Esophagus squamous epithelium (tissue), 5 donors: ENCODE data around the gene VGLL1. TPM values are rescaled to one million over a fixed set of nuclear protein-coding genes. Genes with fewer than 3 reads are reported as not detected.

Experiments used
- DNase-seq: peaks from one replicate; lab custom pipeline; 2025; lab: John Stamatoyannopoulos, UW
- H3K27ac ChIP-seq, 4 donors: fragments of 200-600 bp; sonication (generic); one replicate each; pipeline ENCODE4 v1.5.1; 2016 to 2019; ENCODE audit warnings: mild to moderate bottlenecking in 1 of 4
- H3K27me3 ChIP-seq, 4 donors: fragments of 200-600 bp; sonication (generic); 1 replicate in 3 of 4; 2 replicates in 1 of 4; pipeline versions ENCODE4 v1.5.1 to v1.6.0; 2017 to 2021; ENCODE audit warnings: antibody characterized with exemption in 1 of 4
- H3K36me3 ChIP-seq, 3 donors: fragments of 200-600 bp; sonication (generic); one replicate each; pipeline ENCODE4 v1.5.1; 2016 to 2019
- H3K4me1 ChIP-seq, 3 donors: fragments of 200-600 bp; sonication (generic); one replicate each; pipeline ENCODE4 v1.5.1; 2017 to 2019
- H3K4me3 ChIP-seq, 4 donors: fragments of 200-600 bp; sonication (generic); 1 replicate in 3 of 4; 2 replicates in 1 of 4; pipeline ENCODE4 v1.5.1; 2016 to 2019; ENCODE audit warnings: mild to moderate bottlenecking in 2 of 4, moderate library complexity in 1 of 4
- H3K9me3 ChIP-seq, 3 donors: fragments of 200-600 bp; sonication (generic); one replicate each; pipeline ENCODE4 v1.5.1; 2016 to 2019
- POLR2A ChIP-seq, 4 donors: fragments of 450-650 bp; IDR thresholded peaks; one replicate each; pipeline ENCODE4 v1.6.1; 2017; ENCODE audit warnings: antibody characterized with exemption in 4 of 4, mild to moderate bottlenecking in 4 of 4, moderate library complexity in 3 of 4
- WGBS, 2 donors: methylation state at CpG; one replicate each; pipeline ENCODE4 v1.1.5; 2018; 5-methylcytosine and 5-hydroxymethylcytosine counted together
- intact Hi-C: fragments of 100-400 bp; cut with DNase I; formaldehyde crosslinking; loops from one replicate; pipeline ENCODE4 v1.15.0; 2022
- total RNA-seq, 4 donors: library from RNA; depleted of rRNA; stranded (reverse); fragments of >200 nt; gene quantifications; one replicate each; pipeline ENCODE4 v1.1.0, GENCODE V29; 2016
- TF ChIP-seq, protein P1 (sequence below), 6 experiments: fragments of 450-650 bp in 4 of 6; fragments of 200-600 bp in 2 of 6; sonication (generic) in 2 of 6; IDR thresholded peaks; one replicate each; pipeline ENCODE4 v1.5.1; 2016 to 2019; ENCODE audit warnings: antibody characterized with exemption in 6 of 6, mild to moderate bottlenecking in 4 of 6, moderate library complexity in 4 of 6
- donor health status: DM: yes; HTN: yes; CAD: no.

VGLL1 gene
- total RNA-seq, 4 donors from 2014 or later, result 0.48 to 1.2 (median 0.76) TPM; not detected in 1

DNA sequence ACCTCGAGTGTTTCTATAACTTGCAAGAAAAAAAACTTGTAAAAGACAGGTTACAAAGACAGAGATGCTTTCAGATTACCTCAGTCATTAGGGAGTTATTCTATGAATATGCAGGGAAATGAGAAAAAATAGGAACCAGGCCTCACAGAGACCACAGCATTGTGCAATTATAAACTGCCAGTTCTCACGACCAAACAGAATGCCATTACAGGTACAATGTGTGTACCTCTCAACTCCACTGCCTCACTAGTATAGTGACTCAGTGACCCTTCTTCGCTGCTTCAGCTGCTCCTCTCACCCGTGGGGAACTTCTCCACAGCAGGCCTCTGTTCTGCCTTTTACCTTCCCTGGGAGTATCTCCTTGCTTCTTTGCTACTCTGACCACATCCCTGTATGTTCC is 37.0 kb upstream of the VGLL1 start:
- H3K36me3 ChIP-seq, result no peaks in the 10 kb centered on the region
- H3K4me1 ChIP-seq, result peaks cover 0 to 13% (median 3%) of the 10 kb centered on the region in 3 donors
- 57% methylated on average over 4 of the region's 4 CpGs for WGBS, 2 donors
- peaks cover 0 to 17% (median 5%) of the 10 kb centered on the region in 4 donors for H3K27me3 ChIP-seq
- no peak for DNase-seq
- no peaks in the 10 kb centered on the region for H3K9me3 ChIP-seq
- H3K27ac ChIP-seq, result no peak overlapping the region
- intact Hi-C loops, result no loop called here
- TF ChIP-seq POLR2A (IDR thresholded peaks at IDR 0.05), result no peak
- TF ChIP-seq, protein P1, sequence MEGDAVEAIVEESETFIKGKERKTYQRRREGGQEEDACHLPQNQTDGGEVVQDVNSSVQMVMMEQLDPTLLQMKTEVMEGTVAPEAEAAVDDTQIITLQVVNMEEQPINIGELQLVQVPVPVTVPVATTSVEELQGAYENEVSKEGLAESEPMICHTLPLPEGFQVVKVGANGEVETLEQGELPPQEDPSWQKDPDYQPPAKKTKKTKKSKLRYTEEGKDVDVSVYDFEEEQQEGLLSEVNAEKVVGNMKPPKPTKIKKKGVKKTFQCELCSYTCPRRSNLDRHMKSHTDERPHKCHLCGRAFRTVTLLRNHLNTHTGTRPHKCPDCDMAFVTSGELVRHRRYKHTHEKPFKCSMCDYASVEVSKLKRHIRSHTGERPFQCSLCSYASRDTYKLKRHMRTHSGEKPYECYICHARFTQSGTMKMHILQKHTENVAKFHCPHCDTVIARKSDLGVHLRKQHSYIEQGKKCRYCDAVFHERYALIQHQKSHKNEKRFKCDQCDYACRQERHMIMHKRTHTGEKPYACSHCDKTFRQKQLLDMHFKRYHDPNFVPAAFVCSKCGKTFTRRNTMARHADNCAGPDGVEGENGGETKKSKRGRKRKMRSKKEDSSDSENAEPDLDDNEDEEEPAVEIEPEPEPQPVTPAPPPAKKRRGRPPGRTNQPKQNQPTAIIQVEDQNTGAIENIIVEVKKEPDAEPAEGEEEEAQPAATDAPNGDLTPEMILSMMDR (IDR thresholded peaks at IDR 0.05), result no peak
- no peak overlapping the region for H3K4me3 ChIP-seq

DNA sequence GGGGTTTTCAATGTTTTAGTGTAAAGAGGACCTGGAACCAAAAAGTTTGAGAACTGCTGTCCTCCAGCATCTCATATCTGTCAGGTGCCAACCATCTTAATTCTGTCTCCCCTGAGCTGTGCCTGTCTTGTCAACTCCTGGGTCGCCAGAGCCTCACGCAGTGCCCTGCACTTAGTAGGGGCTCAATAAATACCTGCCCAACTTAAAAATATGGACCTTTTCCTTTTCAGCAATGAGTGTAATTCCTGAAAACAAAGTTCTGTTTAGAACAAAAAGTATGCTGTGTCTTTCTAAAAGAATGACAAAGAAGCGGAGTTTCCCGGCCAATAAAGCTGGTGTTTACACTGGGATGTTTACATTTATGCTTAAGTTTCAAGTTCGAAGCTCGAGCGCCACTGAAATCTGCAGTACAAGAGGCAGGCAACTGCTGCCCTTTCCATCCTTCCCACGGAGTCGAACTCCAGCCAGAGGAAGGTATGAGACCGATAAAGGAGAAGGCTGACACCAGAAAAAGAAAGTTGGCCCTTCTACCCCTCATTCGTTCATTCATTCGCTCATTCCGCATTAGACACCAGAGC is 35.7 kb upstream of the VGLL1 start:
- peak overlapping the region; percentile 55 to 72 (median 62) for H3K4me3 ChIP-seq
- H3K36me3 ChIP-seq, result peaks cover 0 to 7% (median 0%) of the 10 kb centered on the region in 3 donors
- no peak for TF ChIP-seq POLR2A (IDR thresholded peaks at IDR 0.05)
- TF ChIP-seq, protein P1 (IDR thresholded peaks at IDR 0.05), result no peak
- peaks cover 0 to 7% (median 1%) of the 10 kb centered on the region in 4 donors for H3K27me3 ChIP-seq
- WGBS, 2 donors, result 0 to 63% methylated on average over 9 to 10 of the region's 13 CpGs
- H3K27ac ChIP-seq, result peak overlapping the region; percentile 91 to 98 (median 96)
- intact Hi-C loops, result no loop called here
- H3K4me1 ChIP-seq, result peaks cover 0 to 13% (median 3%) of the 10 kb centered on the region in 3 donors
- no peaks in the 10 kb centered on the region for H3K9me3 ChIP-seq
- no peak for DNase-seq

DNA sequence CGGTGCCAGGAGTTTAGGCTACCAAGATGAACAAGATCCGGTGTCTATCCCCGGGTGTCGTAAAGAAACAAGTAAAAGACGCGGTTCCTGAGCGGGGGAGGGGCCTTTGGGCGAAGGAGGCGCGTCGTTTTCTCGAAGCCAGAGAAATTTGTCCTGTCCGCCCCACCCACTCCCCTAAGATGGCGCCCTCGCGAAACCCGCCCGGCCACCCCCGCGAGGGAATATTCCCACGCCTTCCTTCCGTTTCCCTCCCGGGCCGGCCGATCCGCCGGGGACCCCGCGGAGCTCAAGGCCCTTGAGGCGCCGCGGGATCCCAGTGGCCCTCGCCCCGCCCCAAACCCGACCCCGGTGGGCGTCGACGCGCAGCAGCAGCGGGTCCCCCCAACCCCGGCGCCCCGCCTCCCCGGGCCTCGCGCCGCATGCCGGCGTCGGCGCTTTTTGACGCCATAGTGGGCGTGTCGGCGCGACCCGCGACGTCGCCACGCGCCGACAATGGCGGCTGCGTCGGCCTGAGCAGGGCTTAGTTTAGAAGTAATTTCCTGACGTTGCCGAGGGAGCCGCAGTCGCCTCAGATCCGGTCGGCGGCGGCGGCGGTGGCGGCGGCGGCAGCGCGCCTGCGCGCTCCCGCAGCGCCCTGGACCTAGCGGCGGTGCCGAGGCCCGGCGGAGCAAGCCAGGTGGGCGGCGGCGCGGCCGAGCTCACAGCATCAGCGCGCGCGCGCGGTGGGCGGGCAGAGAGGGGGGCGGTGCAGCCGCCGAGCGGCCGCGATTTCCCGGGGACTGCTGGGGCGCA is 35.1 kb upstream of the VGLL1 start:
- peak; percentile 24 for DNase-seq
- no peaks in the 10 kb centered on the region for H3K9me3 ChIP-seq
- TF ChIP-seq, protein P1 (IDR thresholded peaks at IDR 0.05), result no peak
- peak in 1 of 4 donors; percentile 23 for TF ChIP-seq POLR2A (IDR thresholded peaks at IDR 0.05)
- H3K4me3 ChIP-seq, result peak overlapping the region; percentile 55 to 72 (median 62)
- H3K27ac ChIP-seq, result peak overlapping the region; percentile 91 to 98 (median 96)
- WGBS, 2 donors, result no CpG with 5 or more reads among the region's 111 CpGs
- intact Hi-C loops, result no loop called here
- H3K4me1 ChIP-seq, result peaks cover 0 to 13% (median 3%) of the 10 kb centered on the region in 3 donors
- peaks cover 0 to 14% (median 0%) of the 10 kb centered on the region in 3 donors for H3K36me3 ChIP-seq
- peaks cover 0 to 3% (median 1%) of the 10 kb centered on the region in 4 donors for H3K27me3 ChIP-seq

DNA sequence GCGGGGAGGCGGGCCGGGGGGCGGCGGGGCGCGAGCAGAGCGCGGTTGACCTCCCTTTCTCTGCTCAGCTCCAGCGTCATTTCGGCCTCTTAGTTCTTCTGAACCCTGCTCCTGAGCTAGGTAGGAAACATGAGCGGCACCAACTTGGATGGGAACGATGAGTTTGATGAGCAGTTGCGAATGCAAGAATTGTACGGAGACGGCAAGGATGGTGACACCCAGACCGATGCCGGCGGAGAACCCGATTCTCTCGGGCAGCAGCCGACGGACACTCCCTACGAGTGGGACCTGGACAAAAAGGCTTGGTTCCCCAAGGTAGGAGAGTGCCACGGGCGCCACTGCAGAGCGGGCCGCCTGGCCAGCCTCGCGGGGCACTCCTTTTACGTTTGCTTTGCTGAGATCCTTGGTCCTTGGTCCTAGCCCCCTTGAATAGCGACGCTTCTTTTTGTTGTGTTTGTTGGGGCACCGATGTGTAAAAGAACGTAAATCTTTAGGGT is 34.4 kb upstream of the VGLL1 start, which contains the start of gene HTATSF1:
Gene HTATSF1 (plus strand): TSS at position 37 of the 497 bp plus-strand sequence. CDS start 93 bp downstream, at position 130.
- intact Hi-C loops, result no loop called here
- TF ChIP-seq, protein P1 (IDR thresholded peaks at IDR 0.05), result no peak
- TF ChIP-seq POLR2A (IDR thresholded peaks at IDR 0.05), result peak in 1 of 4 donors; percentile 37
- Histone ChIP-seq H3K4me3 (peak within 1 kb of the TSS; percentile 55 to 72 (median 62)), H3K36me3 (peaks cover 0 to 20% (median 0%) of the 10 kb centered on the region in 3 donors), H3K9me3 (no peaks in the 10 kb centered on the region), H3K27ac (peak within 1 kb of the TSS; percentile 91 to 98 (median 96)), H3K27me3 (peaks cover 0 to 3% (median 0%) of the 10 kb centered on the region in 4 donors), H3K4me1 (peaks cover 0 to 13% (median 3%) of the 10 kb centered on the region in 3 donors)
- WGBS, 2 donors, result 0 to 52% methylated on average over 7 to 24 of the region's 35 CpGs
- no peak for DNase-seq
